Liver (tissue), 3 donors: ENCODE results near the gene B3GNT9.

ENCODE experiments used
- ATF3 ChIP-seq: IDR thresholded peaks from 2 replicates; pipeline ENCODE4 v1.6.1; 2016; ENCODE audit warnings: antibody characterized with exemption
- CTCF ChIP-seq: fragments of 150-350 bp; IDR thresholded peaks from 2 replicates; pipeline ENCODE4 v1.5.1; 2017; ENCODE audit warnings: improper control_type of control experiment, low read depth, low read length; ENCODE audit not compliant: missing input control
- EGR1 ChIP-seq, 2 donors: IDR thresholded peaks; 2 replicates each; pipeline ENCODE4 v1.6.1; 2016 to 2018; ENCODE audit warnings: antibody characterized with exemption in 2 of 2, low read depth in 2 of 2
- FOXA1 ChIP-seq: IDR thresholded peaks from 2 replicates; pipeline ENCODE4 v1.6.1; 2016; ENCODE audit warnings: antibody characterized with exemption
- GABPA ChIP-seq, 2 donors: IDR thresholded peaks in 1 of 2; conservative IDR thresholded peaks in 1 of 2; 2 replicates each; pipeline ENCODE4 v1.6.1; 2016; ENCODE audit warnings: antibody characterized with exemption in 2 of 2, mild to moderate bottlenecking in 1 of 2, moderate library complexity in 1 of 2
- RAD21 ChIP-seq, 2 donors: IDR thresholded peaks; 2 replicates each; pipeline ENCODE4 v1.6.1; 2016; ENCODE audit warnings: antibody characterized with exemption in 2 of 2, mild to moderate bottlenecking in 2 of 2
- RXRA ChIP-seq, 2 donors: IDR thresholded peaks; 2 replicates each; pipeline ENCODE4 v1.6.1; 2017 to 2018; ENCODE audit warnings: antibody characterized with exemption in 2 of 2, mild to moderate bottlenecking in 1 of 2
- TAF1 ChIP-seq: conservative IDR thresholded peaks from 2 replicates; pipeline ENCODE4 v1.6.1; 2016; ENCODE audit warnings: antibody characterized with exemption, mild to moderate bottlenecking
- YY1 ChIP-seq: IDR thresholded peaks from 2 replicates; pipeline ENCODE4 v1.6.1; 2016; ENCODE audit warnings: antibody characterized with exemption, mild to moderate bottlenecking
- TF ChIP-seq, protein P1 (sequence below): IDR thresholded peaks from 2 replicates; pipeline ENCODE4 v1.6.1; 2016; ENCODE audit warnings: antibody characterized with exemption, mild to moderate bottlenecking
- TF ChIP-seq, protein P2 (sequence below): IDR thresholded peaks from 2 replicates; pipeline ENCODE4 v1.6.1; 2016; ENCODE audit warnings: antibody characterized with exemption
- donor health status: healthy.
- donor health status: healthy.

DNA sequence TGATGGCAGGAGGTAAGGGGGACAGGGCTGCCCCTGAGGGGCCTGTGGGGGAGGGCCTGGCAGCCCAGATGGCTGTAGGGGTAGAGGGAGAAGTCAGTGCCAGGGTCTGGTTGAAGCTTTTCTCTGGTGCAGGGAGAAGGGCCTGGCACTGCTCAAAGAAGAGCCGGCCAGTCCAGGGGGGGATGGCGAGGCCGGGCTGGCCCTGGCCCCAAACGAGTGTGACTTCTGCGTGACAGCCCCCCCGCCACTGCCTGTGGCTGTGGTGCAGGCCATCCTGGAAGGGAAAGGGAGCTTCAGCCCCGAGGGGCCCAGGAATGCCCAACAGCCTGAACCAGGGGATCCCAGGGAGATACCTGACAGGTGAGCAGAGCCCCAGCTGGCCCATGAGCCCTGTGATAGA lies 16.8 kb upstream of the B3GNT9 start:
- TF ChIP-seq, protein P1, sequence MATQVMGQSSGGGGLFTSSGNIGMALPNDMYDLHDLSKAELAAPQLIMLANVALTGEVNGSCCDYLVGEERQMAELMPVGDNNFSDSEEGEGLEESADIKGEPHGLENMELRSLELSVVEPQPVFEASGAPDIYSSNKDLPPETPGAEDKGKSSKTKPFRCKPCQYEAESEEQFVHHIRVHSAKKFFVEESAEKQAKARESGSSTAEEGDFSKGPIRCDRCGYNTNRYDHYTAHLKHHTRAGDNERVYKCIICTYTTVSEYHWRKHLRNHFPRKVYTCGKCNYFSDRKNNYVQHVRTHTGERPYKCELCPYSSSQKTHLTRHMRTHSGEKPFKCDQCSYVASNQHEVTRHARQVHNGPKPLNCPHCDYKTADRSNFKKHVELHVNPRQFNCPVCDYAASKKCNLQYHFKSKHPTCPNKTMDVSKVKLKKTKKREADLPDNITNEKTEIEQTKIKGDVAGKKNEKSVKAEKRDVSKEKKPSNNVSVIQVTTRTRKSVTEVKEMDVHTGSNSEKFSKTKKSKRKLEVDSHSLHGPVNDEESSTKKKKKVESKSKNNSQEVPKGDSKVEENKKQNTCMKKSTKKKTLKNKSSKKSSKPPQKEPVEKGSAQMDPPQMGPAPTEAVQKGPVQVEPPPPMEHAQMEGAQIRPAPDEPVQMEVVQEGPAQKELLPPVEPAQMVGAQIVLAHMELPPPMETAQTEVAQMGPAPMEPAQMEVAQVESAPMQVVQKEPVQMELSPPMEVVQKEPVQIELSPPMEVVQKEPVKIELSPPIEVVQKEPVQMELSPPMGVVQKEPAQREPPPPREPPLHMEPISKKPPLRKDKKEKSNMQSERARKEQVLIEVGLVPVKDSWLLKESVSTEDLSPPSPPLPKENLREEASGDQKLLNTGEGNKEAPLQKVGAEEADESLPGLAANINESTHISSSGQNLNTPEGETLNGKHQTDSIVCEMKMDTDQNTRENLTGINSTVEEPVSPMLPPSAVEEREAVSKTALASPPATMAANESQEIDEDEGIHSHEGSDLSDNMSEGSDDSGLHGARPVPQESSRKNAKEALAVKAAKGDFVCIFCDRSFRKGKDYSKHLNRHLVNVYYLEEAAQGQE, result no peak
- TF ChIP-seq TAF1 (no peak), CTCF (no peak), YY1 (no peak), GABPA (IDR thresholded peaks at IDR 0.05 in 1 of 2, conservative IDR thresholded peaks at IDR 0.05 in 1 of 2) (no peak), RXRA (IDR thresholded peaks at IDR 0.05) (no peak), FOXA1 (no peak), RAD21 (IDR thresholded peaks at IDR 0.05) (no peak), ATF3 (no peak), EGR1 (IDR thresholded peaks at IDR 0.05; ENCODE audit: low read depth in 2 of 2) (no peak)
- TF ChIP-seq, protein P2, sequence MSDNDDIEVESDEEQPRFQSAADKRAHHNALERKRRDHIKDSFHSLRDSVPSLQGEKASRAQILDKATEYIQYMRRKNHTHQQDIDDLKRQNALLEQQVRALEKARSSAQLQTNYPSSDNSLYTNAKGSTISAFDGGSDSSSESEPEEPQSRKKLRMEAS, result no peak
